ENCODE data around the gene BCL6.

Gene BCL6

DNA sequence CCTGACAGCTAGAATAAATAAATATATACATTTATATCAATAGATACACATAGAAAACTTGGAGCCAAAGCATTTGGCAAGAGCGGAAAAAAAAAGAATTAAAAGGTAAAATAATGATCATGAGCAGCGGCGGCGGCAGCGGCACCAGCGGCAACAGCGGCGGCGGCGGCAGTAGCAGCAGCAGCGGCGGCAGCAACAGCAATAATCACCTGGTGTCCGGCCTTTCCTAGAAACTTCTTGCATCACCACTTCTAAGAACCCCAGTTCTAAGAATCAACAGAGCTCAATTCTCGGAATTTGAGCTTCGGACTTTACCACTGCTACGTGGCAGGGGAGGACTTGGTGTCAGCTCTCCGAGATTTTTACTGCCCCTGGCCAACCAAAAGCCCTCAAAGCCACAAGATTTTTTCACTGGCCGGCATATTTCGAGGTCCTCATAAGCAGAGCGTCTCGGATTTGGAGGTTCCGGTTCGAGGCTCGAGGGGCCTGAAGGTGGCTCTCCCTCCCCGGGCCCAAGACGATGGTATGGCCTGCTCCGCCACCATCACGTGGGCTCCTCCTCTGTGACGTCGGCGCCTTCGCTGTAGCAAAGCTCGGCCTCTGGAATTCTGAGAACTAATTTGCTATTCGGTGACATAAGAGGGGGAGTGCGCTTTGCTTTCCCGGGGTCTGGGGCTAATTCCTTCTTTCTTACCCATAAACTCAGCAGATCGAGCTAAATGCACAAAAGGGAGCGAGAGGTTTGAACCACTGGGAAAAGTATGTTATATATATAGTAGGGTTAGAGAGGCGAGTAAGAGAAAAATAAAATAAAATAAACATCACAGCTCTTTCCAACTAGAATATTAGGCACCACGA is at the start of gene BCL6:
BCL6 (minus strand) TSS at position 268 of the 858 bp plus-strand sequence. CDS start 11,775 bp downstream, outside the sequence.
- DNase-seq (ENCODE audit: low read depth): peak; percentile 96
- H3K4me3 ChIP-seq (ENCODE audit: low read depth, low read length): peak within 1 kb of the TSS; percentile 82

DNA sequence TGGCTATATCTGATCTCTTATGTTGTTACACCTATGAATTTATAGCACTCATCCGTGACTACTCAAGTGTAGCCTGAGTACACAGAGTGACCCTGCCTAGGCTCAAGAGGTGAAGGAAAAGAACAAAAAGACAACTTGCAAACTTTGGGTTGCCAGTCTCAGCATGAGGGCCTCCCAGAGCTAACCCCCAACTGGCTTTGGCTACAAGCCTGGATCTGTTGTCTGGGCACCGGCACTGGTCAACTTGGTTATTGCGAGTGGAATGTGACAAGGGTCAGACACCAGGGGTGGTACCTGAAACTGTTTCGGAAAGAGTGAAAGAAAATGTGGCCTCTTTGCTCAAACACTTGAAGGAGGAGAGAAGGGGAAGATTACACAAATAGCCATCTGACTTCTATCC is 49.5 kb upstream of the BCL6 start:
- H3K4me3 ChIP-seq (ENCODE audit: low read depth, low read length): no peak overlapping the region
- no peak for DNase-seq (ENCODE audit: low read depth)

DNA sequence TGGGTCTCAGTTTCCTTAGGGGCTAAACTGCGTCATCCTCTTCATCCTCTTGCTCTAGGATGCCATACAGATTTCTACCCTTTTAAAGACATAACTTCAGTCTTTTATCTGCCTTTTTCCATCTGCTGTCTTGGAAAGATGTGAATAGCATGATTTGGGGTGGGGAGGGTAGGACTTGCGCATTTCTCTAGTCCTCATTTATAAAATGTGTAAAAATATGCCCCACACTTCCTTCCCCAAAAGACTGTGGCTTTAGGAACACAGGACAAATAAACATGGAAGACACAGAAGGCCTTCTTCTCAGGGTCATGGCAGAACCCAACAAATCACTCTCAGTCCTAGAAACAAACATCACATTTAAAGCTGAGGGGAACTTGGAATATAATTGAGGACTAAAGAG is 48.4 kb upstream of the BCL6 start:
- H3K4me3 ChIP-seq (ENCODE audit: low read depth, low read length): no peak overlapping the region
- no peak for DNase-seq (ENCODE audit: low read depth)

DNA sequence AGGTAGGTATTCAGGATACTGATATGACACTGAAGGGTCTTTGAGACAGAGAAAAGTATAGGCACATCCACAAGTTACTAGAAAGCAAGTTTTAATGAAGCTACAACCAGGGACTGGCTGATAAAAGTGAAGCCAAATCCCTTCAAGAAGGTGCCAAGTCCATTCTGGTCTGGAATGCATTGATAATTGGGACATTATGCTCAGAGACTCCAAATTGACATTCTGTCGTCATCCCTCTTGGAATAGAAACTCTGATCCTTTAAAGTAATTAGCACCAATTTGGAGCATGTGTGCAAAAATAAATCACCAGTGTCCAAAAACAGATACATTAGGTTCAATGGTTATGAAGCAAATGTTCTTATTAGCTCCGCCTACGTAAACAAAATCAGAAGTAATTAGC is 47.3 kb upstream of the BCL6 start:
- H3K4me3 ChIP-seq (ENCODE audit: low read depth, low read length): no peak overlapping the region
- DNase-seq (ENCODE audit: low read depth): no peak

DNA sequence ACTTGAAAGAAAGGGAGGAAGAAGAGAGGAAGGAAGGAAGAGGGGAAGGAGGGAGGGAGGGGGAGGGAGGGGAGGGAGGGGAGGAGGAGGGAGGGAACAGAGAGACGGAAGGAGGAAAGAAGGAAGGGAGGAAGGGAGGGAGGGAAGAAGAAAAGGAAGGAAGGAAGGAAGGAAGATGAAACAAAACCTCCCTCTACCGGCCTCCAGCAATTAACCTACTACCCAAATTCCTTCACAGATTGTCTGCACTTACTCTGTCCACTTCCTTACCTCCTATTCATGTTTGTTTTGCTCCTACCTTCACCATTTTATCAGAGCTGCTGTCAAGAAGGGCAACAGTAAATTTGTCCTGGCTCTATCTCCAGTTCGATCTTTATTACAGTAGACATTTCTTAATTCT is 44.6 kb upstream of the BCL6 start:
- no peak overlapping the region for H3K4me3 ChIP-seq (ENCODE audit: low read depth, low read length)
- DNase-seq (ENCODE audit: low read depth): no peak

DNA sequence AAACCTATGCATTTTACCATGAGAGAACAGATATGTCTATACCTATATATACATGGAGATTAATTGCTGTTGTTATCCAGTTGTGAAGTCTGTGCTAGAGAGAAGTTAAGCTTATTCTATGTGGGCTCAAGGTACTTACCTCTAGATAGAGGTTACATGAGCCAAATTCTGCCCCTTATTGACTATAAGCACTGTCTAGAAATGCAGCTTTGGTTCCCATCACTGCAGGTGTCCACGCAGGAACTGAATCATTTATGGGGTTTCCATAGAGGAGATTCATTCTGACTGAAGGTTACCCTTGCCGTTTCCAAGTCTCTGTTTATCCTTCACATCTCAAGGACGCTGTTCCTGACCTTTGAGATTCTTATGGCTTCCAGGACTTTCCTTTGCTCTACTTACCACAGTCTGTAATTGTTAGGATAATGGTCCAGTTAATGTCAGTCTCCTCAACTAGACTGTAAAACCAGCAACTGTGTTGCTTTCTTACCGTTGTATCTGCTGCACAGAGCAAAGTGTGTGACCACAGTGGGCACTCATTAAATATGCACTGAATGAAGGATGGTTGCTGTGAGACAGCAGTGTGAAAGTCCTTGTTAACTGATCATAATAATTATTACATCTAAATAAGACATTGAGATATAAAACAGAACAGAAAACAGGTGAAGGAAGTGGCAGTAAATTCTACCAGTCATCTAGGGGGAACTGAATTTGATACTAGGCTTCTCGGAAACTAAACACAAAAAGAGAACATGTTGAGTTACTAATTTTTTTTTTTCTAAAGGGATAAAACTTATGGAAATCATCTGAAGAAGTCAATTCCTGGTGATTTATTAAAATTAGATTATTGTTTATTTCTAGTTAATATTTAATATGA is 44.0 kb upstream of the BCL6 start:
- no peak overlapping the region for H3K4me3 ChIP-seq (ENCODE audit: low read depth, low read length)
- DNase-seq (ENCODE audit: low read depth): no peak

DNA sequence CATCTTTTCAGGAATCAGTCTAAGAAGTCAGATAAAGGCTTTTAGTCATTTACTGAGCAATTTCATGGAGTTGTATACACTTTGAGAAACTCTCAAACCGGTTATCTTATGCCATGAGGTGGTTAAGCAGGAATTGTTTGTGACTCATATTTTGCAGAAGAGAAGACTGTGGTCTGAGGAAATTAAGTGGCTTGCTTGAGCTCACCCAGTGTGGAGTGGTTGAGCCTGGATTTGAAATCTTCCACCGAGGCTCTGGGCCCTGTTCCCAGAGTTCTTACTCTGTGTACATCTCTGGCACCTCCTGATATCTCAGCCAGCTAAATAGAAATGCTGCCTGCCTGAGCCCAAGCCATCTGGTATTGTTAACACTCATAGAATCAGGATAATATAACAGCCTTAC is 37.8 kb upstream of the BCL6 start:
- DNase-seq (ENCODE audit: low read depth): peak; percentile 84
- H3K4me3 ChIP-seq (ENCODE audit: low read depth, low read length): no peak overlapping the region

DNA sequence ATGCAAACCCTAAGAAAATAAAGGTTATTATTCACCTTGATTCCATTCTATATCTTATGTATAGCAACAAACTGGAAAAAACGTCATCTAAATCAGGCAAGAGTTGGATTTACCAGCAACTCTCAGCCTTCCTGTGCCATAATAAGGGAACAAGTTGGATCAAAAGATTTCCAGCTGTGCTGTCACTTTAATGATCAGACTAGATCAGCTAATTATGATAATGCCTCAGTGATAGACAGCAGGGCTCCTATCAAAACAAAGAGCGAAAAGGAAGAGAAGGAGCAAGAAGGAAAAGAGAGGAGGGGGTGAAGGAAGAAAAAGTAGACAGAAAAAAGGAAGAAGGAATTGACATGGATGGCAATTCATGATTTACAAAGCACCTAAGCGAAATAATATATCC is 36.7 kb upstream of the BCL6 start:
- no peak overlapping the region for H3K4me3 ChIP-seq (ENCODE audit: low read depth, low read length)
- no peak for DNase-seq (ENCODE audit: low read depth)

DNA sequence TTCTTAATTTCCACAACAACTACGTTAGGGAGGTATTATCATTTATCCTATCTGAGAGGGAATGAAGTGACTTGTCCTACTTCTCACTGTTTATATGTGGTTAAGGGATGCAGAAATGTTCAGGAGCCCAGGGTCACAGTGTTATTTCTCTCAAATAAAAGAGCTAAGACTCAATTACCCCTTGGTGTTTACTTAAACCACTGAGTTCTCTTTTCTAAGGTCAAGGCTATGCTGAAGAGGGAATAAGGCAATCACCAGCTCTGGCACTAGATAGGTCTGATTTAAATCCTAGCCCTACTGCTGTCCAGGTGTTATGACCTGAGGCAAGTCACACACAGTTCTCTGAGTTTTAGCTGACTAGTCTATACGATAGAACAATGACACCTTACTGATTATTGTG is 35.7 kb upstream of the BCL6 start:
- no peak for DNase-seq (ENCODE audit: low read depth)
- no peak overlapping the region for H3K4me3 ChIP-seq (ENCODE audit: low read depth, low read length)

DNA sequence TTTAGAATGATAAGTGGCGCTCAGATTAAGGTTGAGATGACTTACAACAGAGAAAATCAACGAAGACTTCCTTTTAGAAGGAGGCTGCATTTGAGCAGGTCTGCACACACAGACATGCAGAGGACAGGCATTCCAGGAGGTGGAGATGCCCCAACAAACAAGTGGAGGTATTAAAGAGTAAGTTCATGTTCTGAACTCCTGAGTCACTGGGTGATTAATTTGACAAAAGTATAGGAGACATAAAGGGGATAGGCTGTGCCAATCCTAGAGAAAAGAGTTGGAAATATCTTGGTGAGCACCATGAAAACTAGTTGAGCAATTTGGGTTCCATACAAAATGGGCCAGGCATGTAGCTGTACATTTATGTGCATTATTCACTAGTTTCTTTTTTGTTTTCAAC is 33.5 kb upstream of the BCL6 start:
- no peak overlapping the region for H3K4me3 ChIP-seq (ENCODE audit: low read depth, low read length)
- no peak for DNase-seq (ENCODE audit: low read depth)

DNA sequence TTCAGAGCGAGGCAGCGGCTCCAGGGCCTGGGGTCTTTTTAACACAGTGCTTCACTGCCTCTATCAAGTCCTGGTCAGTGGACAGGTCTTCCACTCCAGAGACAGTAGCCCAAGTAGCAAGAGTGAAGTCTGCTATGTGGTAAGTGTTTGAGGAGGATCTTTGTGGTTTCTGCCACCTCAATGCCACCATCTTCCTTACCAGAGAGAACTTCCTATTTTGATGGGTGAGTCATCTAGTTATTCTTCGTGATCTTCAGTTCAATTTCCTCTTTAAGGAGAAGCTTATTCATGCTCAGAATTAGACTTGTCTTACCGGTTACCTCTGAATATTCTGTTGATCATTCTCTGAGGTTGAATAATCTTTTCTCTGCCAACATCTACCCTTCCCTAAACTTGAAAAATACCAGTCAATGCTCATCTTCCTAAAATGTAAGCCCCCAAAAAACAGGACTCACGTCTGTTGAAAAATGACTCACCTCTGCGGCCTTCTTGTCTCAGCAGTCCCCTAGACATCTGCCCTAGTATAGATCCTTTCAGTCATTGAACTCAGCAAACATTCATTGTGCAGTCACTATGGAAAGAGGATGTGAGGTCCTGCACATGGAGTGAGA is 32.2 kb upstream of the BCL6 start:
- H3K4me3 ChIP-seq (ENCODE audit: low read depth, low read length): no peak overlapping the region

DNA sequence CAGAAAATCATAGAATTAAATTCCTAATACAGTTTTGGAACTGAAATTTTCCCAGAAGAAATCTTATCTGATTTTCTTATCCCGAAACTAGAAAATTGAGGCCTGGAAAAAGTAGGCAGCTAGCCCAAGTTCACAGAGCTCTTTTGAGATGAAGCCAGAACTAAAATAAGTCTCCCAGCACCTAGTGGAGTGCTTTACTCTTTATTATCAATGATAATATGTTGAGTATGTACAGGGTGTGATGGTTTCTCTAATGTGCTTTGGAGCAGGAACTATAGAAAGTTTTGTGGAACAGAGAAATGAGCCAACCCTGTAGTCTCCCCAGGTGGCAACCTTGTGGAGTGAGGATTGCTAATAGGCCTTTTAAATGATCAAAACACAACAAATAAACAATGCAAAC is 30.3 kb upstream of the BCL6 start:
- H3K4me3 ChIP-seq (ENCODE audit: low read depth, low read length): no peak overlapping the region
- no peak for DNase-seq (ENCODE audit: low read depth)

More for the DNA sequence above, 32.2 kb upstream of the BCL6 start:
- no peak for DNase-seq (ENCODE audit: low read depth)

DNA sequence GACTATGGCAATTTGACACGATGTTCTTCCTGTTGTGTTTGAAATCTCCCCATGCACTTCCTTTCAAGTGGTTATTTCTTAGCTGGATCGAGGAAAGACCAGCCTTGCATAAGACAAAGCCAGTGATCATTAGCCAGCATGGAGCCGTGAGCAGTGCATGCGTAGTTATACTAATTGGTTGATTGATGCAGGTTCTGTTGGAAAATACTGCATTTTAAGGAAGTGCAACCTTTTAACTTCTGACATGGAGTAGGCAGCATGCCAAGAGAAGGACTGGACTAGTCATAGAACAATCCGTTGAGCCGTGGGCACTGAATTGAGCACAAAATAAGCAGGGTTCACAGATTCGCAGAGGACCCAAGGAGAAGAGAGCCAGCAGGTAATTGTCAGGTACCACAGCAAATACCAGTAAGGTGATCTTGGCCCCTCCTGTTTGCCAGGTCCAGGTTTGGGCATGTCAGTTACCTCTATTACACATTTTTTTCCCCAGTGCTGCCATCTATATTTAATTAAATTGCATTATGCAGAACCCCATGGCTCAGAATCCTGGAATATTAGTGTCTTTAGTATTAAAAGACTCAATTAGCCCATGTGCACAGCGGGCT is 29.0 kb upstream of the BCL6 start:
- no peak for DNase-seq (ENCODE audit: low read depth)

DNA sequence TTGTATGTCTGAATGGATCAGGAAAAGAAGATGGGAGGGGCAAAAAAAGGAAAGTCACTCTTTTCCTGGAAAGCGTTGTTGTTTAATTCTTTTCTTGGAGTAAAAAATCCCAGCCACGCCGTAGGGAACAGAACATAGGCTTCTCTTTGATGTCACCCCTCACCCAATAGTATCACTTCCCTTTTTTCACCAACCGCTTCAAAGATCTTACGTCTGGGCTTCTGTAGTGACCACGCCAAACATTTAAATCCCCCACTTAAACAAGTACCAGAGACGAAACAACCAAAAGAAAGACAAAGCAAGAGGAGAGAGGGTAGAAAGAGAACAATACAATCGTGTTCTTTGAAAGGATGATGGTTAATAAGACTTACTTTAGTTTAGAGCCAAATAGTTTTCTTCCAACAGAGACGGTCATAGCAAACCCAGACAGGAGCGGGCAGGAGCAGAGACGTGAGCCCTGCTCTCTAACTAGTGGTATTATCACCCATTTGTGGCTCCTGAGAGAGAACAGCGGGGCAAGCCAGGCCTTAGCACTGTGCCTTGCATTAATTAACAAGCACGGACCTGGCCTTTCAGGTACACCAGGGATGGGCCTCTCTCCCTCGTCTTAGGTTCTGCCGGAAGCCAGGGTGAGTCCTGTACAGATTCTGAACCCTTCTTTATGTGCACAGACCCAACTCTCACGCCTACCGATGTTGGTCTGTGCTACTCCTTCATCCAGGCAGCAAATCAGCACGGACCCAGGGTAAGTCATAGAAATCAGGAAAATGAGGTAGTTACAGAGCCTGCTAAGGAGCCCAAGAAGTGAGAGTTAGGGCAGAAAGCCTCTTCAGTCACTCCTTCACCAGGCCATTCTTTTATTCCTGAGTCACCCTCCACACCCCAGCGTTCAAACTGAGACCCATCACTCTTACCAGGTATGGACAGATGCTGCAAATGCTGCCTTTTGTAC is 28.2 kb upstream of the BCL6 start:
- H3K4me3 ChIP-seq (ENCODE audit: low read depth, low read length): no peak overlapping the region
- DNase-seq (ENCODE audit: low read depth): no peak

More for the DNA sequence above, 29.0 kb upstream of the BCL6 start:
- no peak overlapping the region for H3K4me3 ChIP-seq (ENCODE audit: low read depth, low read length)

DNA sequence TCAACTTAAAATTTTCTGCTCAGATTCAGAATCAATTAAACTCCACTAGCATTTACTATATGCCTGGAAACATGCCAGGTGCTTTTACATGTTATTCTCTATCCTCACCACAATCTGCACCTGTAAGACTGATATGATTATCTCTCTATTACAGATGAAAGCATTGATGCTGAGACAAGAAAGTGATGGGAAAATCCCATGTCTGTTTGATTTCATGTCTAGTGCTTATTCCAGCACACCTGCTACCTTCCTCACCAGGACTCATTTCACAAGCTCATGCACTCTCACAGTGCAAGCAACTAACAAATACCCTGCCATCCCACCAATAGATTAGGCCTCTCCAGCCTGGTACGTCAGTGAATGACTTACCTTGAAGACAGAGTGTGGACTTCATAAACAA is 25.0 kb upstream of the BCL6 start:
- no peak for DNase-seq (ENCODE audit: low read depth)
- H3K4me3 ChIP-seq (ENCODE audit: low read depth, low read length): no peak overlapping the region

DNA sequence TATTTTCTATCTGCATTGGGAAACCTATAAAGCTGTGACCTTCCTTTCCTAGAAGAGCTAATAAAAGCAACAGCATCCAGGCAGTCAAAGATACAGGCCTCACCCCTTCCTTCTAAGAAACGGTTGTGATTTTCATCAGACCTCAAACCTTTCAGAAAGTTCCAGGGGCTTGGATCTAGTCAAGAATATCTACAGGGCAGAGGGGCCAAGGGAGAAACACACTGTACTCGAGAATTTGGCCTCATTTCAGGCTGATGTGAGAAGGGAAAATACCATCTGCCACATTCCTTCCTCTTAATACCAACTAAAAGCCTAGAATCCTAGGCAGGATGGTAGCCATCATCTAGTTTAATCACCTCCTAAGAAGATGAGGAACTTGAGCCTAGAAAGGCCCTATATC is 24.5 kb upstream of the BCL6 start:
- H3K4me3 ChIP-seq (ENCODE audit: low read depth, low read length): no peak overlapping the region

DNA sequence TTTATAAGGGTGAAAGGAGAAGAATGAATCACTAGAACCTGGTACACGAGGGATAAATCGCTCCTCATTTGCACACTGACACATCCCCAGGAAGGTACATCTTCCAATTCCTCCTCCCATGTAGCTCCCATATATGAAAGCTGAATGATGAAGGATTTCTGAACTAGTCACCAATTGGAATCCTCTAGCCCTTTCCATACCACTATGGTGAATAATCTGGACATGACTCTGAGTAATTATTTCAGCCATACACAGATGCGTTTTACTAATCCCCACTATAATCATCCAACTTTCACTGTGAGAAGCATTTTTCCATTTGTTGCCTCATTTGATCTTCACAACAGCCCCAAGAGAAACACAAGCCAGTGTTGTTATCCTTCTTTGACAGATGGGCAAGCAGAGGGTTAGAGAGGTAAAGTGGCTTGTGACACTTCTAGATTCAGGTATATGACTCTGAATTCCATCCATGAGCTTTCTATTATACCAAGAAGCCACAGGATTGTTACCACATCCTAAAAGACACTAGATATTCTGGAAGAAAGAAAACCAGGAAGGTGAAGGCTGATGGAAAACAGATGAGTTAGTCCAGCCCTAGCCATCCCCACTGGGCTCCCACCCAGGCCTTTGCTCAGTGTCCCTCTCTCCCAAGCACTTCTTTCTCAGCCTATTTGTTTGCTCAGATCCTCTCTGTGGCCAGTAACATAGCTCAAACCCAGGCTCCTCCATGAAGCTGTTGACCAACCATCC is 22.2 kb upstream of the BCL6 start:
- no peak overlapping the region for H3K4me3 ChIP-seq (ENCODE audit: low read depth, low read length)
- DNase-seq (ENCODE audit: low read depth): peak; percentile 72

More for the DNA sequence above, 24.5 kb upstream of the BCL6 start:
- DNase-seq (ENCODE audit: low read depth): no peak

DNA sequence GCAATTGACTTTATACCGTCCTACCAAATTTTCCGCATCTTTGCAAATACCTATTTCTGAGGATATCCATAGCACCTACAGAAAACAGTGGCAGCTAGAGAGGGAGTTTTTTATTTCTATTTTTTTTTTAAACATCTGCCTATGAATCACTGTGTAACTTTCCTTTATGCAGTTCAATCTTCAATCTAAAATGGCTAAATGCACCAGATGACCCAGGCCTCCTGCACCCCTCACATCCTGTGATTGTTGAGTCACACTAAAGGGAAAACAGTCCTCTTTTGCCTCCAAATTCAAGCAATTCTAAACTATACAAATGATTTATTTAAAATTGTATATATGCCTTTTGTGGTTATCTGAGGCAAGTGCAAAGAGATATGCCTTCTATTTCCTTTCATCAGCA is 20.1 kb upstream of the BCL6 start:
- H3K4me3 ChIP-seq (ENCODE audit: low read depth, low read length): no peak overlapping the region
- DNase-seq (ENCODE audit: low read depth): no peak

Measured in skeletal muscle cell (primary cell).